Ovary (tissue), 9 donors: ENCODE measurements around the gene MDP1. TPM values are rescaled to one million over a fixed set of nuclear protein-coding genes. Genes with fewer than 3 reads are reported as not detected.
"Not testable (repeated sequence)": the region's sequence is repeated elsewhere in the genome, so short reads cannot be mapped to it uniquely, and the experiment has no call there.

Experiments
- DNase-seq, 5 donors: peaks; one replicate each; pipeline ENCODE4 v3.0.0-alpha.2; 2019 to 2020
- H3K27ac ChIP-seq, 2 donors: fragments of 200-600 bp; one replicate each; pipeline versions ENCODE4 v1.5.1 to v1.8.0; 2019 to 2022
- H3K27me3 ChIP-seq: fragments of 200-600 bp; one replicate; pipeline ENCODE4 v1.8.0; 2022
- H3K36me3 ChIP-seq: fragments of 200-600 bp; sonication (generic); one replicate; pipeline ENCODE4 v1.5.1; 2019
- H3K4me1 ChIP-seq: one replicate; pipeline ENCODE4 v1.8.1; 2013; ENCODE audit warnings: mild to moderate bottlenecking, moderate library complexity; ENCODE audit not compliant: insufficient read depth
- H3K4me3 ChIP-seq: fragments of 200-600 bp; sonication (generic); one replicate; pipeline ENCODE4 v1.5.1; 2017
- H3K9me3 ChIP-seq, 2 donors: fragments of 200-600 bp in 1 of 2; sonication (generic) in 1 of 2; one replicate each; pipeline versions ENCODE4 v1.5.1 to v1.8.1; 2013 to 2019; ENCODE audit warnings: mild to moderate bottlenecking in 1 of 2, moderate library complexity in 1 of 2
- CTCF ChIP-seq, 3 donors: fragments of 450-650 bp in 2 of 3; fragments of 200-600 bp in 1 of 3; IDR thresholded peaks; one replicate each; pipeline versions ENCODE4 v1.5.1 to v1.8.0; 2016 to 2022; ENCODE audit warnings: antibody characterized with exemption in 3 of 3, mild to moderate bottlenecking in 1 of 3
- EP300 ChIP-seq: sonication (generic); formaldehyde crosslinking; IDR thresholded peaks from one replicate; pipeline ENCODE4 v1.6.1; 2017; ENCODE audit warnings: antibody characterized with exemption
- POLR2A ChIP-seq: fragments of 450-650 bp; IDR thresholded peaks from one replicate; pipeline ENCODE4 v1.6.1; 2017; ENCODE audit warnings: antibody characterized with exemption, mild to moderate bottlenecking, moderate library complexity
- WGBS, 3 donors: extraction: QIAGEN DNeasy Blood & Tissue Kit in 1 of 3; methylation state at CpG; one replicate each; pipeline versions ENCODE4 v1.1.5 to v1.1.7; 2013 to 2017; 5-methylcytosine and 5-hydroxymethylcytosine counted together
- intact Hi-C, 4 donors: fragments of 100-400 bp; cut with DNase I; formaldehyde crosslinking; loops; one replicate each; pipeline versions ENCODE4 v1.11.0 to v1.15.1; 2022 to 2023
- polyA plus RNA-seq, 2 donors: library from polyadenylated mRNA; stranded (reverse); fragments of 200-250 nt in 1 of 2; fragments of 350-450 nt in 1 of 2; fragmentation: Illumina TruSeq in 1 of 2; extraction: RNeasy Lipid Tissue Mini Kit (QIAGEN cat#74804) in 1 of 2; gene quantifications; one replicate each; pipeline ENCODE4 v1.2.3, GENCODE V29; 2013 to 2014
- total RNA-seq, 7 donors: library from RNA; depleted of rRNA in 2 of 7; stranded (reverse); fragments of >200 nt in 2 of 7; fragmentation: NEBNext Ultra II Directional in 3 of 7; extraction: Animal tissue kit (Norgen Biotek cat#: 25700) in 3 of 7; gene quantifications; one replicate each; pipeline versions ENCODE4 v1.1.0 to v1.2.4, GENCODE V29; 2016 to 2023
- donor health status: DM: no; HTN: no; CAD: no; lungs with moderate emphysema.
- donor health status: DM: no; HTN: no; CAD: no.
- donor health status: Bipolar disorder and iron deficiency.
- donor health status: DM: yes; HTN: yes; CAD: no.
- donor health status: DM: no; HTN: no; CAD: no.
- donor health status: DM: yes; HTN: yes; CAD: no.

The MDP1 gene
- total and polyA plus RNA-seq, 9 donors = 15.5 to 32.6 (median 19.4) TPM

DNA sequence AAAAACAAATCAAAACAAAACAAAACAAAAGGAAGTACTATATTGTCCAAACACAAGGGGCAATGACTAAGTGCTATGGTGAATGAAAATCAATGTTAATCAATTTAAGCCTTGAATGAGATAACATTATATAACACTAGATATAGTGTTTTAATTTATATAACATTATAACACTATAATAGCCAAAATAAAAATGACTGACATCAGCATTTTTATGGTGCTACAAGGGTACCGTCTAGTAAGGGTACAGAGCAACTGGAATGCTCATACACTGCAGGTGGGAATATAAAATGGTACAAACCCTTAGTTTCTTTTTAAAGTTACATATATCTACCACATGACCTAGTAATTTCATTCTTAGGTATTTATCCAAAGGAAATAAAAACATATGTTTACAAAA lies 10.6 kb upstream of the MDP1 start:
- TF ChIP-seq EP300 (no peak), POLR2A (no peak), CTCF (IDR thresholded peaks at IDR 0.05) (no peak)
- DNase-seq = no peak
- Histone ChIP-seq H3K36me3 (no peaks in the 10 kb centered on the region), H3K27ac (no peak overlapping the region), H3K9me3 (no peaks in the 10 kb centered on the region), H3K4me3 (no peak overlapping the region), H3K4me1 (peaks cover 4% of the 10 kb centered on the region), H3K27me3 (no peaks in the 10 kb centered on the region)
- 77 to 79% (median 77%) methylated on average over 1 of the region's 1 CpG for WGBS, 3 donors
- intact Hi-C loops = no loop called here

DNA sequence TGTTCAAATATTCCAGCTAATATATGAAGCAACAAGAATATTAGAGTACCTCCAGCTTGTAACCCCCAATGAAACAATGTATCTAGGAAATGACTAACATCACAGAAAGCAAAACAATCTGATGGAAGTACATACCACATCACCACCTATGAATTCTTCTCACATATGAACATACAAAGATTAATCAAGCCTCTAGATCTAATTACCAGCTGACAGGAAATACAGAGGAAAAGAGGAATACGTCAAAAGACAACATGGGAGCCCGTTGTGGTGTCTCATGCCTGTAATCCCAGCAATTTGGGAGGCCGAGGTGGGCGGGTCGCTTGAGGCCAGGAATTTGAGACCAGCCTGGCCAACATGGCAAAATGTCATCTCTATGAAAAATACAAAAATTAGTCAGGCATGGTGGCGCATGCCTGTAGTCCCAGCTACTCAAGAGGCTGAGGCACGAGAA lies 8.8 kb upstream of the MDP1 start:
- H3K36me3 ChIP-seq = no peaks in the 10 kb centered on the region
- H3K9me3 ChIP-seq = no peaks in the 10 kb centered on the region
- intact Hi-C loops = no loop called here
- no peak overlapping the region for H3K27ac ChIP-seq
- H3K4me3 ChIP-seq = no peak overlapping the region
- no peaks in the 10 kb centered on the region for H3K4me1 ChIP-seq
- WGBS, 3 donors = 83 to 89% (median 87%) methylated on average over 7 of the region's 7 CpGs
- DNase-seq = peak in 1 of 5 donors; percentile 19
- no peaks in the 10 kb centered on the region for H3K27me3 ChIP-seq
- TF ChIP-seq EP300 (no peak), POLR2A (no peak), CTCF (IDR thresholded peaks at IDR 0.05) (no peak)

DNA sequence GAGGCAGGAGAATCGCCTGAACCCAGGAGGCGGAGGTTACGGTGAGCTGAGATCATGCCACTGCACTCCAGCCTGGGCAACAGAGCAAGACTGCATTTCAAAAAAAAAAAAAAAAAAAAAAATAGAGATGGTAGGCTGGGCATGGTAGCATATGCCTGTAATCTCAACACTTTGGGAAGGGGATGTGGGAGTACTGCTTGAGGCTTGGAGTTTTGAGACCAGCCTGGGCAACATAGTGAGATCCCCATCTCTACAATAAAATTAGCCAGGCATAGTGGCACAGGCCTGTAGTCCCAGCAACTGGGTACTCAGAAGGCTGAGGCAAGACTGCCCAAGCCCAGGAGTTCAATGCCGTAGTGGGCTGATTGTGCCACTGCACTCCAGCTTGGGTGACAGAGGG lies 7.1 kb upstream of the MDP1 start:
- H3K36me3 ChIP-seq, intact Hi-C loops, H3K9me3 ChIP-seq, H3K27ac ChIP-seq, H3K27me3 ChIP-seq, H3K4me1 ChIP-seq, H3K4me3 ChIP-seq: not testable (repeated sequence)
- 97 to 99% (median 99%) methylated on average over 4 of the region's 4 CpGs for WGBS, 3 donors
- peak in 1 of 5 donors; percentile 7 for DNase-seq

DNA sequence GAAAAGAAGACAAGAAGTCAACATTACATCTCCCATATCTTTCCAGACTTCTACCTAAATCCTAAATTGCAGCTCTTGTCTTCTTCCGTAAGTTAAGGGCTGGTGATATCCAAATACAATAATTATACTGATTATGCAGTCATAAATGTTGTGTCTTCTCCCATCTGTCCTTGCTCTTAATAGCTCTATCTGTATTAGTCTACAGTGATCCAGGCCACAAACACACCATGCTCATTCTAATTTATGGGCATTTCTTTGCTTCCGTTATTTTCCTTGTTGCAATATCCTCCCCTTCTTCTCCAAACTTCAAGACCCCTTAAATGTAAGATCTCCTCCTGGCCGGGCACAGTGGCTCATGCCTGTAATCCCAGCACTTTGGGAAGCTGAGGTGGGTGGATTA lies 3.7 kb upstream of the MDP1 start:
- Histone ChIP-seq H3K4me1 (no peaks in the 10 kb centered on the region), H3K27ac (no peak overlapping the region), H3K36me3 (no peaks in the 10 kb centered on the region), H3K9me3 (no peaks in the 10 kb centered on the region), H3K27me3 (no peaks in the 10 kb centered on the region), H3K4me3 (no peak overlapping the region)
- DNase-seq = no peak
- TF ChIP-seq EP300 = no peak
- TF ChIP-seq CTCF (IDR thresholded peaks at IDR 0.05) = no peak
- TF ChIP-seq POLR2A = no peak
- intact Hi-C loops = no loop called here
- WGBS, 3 donors = 57 to 61% (median 60%) methylated on average over 3 of the region's 3 CpGs

DNA sequence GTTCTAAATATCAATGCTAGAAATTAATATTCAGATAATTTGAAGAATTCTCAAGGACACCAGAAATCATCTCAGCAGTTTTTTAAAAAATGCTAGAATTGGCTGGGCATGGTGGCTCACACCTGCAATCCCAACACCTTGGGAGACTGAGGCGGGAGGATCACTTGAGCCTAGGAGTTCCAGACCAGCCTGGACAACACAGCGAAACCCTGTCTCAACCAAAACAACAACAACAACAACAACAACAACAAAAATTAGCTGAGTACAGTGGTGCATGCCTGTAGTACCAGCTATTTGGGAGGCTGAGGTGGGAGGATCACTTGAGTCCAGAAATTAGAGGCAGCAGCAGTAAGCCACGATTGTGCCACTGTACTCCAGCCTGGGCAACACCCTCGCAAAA lies 3.2 kb upstream of the MDP1 start:
- WGBS, 3 donors = 87 to 94% (median 89%) methylated on average over 4 of the region's 4 CpGs

GRCh38 chr14:24216876-24217275 lies 1.0 kb upstream of the MDP1 start:
- peak in 1 of 5 donors; percentile 19 for DNase-seq
- H3K4me1 ChIP-seq, H3K9me3 ChIP-seq, H3K27me3 ChIP-seq, intact Hi-C loops, H3K4me3 ChIP-seq, H3K36me3 ChIP-seq, H3K27ac ChIP-seq: not testable (repeated sequence)
- WGBS, 3 donors = 90 to 95% (median 94%) methylated on average over 1 of the region's 1 CpG

More for the DNA sequence above, 3.2 kb upstream of the MDP1 start:
- intact Hi-C loops = no loop called here
- no peaks in the 10 kb centered on the region for H3K27me3 ChIP-seq
- no peak overlapping the region for H3K4me3 ChIP-seq
- no peak overlapping the region for H3K27ac ChIP-seq
- H3K9me3 ChIP-seq = no peaks in the 10 kb centered on the region
- TF ChIP-seq CTCF (IDR thresholded peaks at IDR 0.05) (no peak), POLR2A (no peak), EP300 (no peak)
- DNase-seq = no peak
- H3K36me3 ChIP-seq = no peaks in the 10 kb centered on the region
- no peaks in the 10 kb centered on the region for H3K4me1 ChIP-seq
